NCI-H345 treated with DMSO at 0.1 percent for 48 hours (cell line): ENCODE results near the gene NHEJ1.
A peak's percentile ranks its signal among the peaks of the same experiment; 100 is the strongest.

Experiments used
- DNase-seq: peaks from one replicate; lab custom pipeline; 2025; ENCODE audit not compliant: unreplicated experiment; lab: John Stamatoyannopoulos, UW

Gene NHEJ1

DNA sequence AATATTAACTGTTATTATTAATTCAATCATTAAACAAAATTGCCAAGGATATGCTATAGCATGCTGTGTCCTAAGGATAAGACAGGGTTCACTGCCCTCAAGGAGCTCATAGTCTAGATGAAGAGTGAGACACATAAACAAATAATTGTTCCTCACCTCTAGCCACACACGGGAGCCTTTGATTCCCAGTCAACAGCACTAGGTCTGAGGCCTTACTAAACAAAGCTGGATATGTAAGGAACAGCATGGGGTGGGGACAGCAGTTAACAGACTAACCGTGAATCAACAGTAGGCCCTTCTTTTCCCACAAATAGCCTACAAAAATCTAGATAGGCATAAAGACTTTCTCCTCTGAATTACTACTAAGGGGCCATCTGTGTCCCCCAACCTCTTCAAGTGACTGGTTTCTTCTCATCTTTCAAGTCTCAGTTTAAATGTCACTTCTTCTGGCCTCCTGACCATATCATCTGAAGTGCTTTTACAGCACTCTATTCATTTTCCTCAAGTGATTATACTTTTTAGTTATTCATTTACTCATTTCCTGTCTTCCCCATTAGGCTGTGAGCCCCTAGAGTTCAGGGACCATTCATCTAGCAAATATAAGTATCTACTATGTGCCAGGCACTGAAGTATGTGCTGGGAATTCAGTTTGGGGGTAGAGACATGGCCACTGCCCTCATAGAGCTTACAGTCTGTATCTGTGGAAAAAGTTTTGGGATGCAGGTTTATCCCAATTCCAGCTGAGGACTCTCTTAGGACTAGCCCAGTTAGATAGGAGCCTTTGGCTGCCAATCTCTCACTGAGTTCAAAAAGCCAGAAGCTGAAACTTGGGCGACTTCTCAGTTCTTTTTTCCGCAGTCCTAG lies 69.9 kb downstream of the NHEJ1 start:
- DNase-seq: no peak

DNA sequence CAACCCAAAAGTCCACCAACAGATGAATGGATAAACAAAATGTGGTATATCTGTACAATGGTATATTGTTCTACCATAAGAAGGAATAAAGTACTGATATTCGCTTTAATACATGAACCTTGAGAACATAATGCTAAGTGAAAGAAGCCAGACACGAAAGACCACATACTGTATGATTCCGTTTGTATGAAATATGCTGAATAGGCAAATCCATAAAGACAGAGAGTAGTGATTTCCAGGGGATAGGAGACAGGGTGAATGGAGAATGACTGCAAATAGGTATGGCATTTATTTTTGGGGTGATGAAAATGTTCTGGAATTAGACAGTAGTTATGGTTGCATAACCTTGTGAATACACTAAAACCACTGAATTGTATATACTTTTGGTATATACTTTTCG lies 71.3 kb downstream of the NHEJ1 start:
- no peak for DNase-seq

DNA sequence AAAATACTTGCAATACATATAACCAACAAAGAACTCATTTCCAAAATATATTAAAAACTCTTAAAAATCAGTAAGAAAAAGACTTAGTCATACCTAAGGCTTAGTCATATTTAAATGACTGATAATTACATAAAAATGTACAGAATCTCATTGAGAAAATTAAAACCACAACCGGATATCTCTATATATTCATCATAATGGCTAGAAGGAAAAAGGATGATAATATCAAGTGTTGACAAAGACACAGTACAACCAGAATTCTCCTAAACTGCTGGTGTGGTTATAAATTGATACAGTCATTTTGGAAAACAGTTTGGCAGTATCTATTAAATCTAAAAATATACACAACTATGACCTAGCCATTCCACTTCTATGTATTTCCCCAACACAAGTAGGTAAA lies 72.8 kb downstream of the NHEJ1 start:
- DNase-seq: no peak

DNA sequence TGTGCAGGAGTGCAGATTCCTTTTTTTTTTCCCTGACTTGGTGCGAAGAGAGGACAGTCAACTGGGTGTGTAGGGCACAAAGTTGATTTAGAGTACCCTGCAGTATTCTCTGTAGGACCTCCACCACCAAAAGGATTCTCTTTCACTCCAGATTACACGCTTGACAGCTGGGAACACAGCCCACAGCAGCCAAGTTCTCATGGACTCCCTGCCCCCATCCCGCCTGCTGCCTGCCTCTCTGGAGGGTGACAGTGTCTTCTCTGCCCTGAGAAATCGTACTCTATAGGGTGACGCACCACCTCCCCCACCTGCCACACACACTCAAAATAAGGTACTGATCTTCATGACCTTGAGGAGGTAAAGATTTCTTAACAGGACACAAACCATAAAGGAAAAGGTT lies 73.3 kb downstream of the NHEJ1 start:
- DNase-seq: no peak

DNA sequence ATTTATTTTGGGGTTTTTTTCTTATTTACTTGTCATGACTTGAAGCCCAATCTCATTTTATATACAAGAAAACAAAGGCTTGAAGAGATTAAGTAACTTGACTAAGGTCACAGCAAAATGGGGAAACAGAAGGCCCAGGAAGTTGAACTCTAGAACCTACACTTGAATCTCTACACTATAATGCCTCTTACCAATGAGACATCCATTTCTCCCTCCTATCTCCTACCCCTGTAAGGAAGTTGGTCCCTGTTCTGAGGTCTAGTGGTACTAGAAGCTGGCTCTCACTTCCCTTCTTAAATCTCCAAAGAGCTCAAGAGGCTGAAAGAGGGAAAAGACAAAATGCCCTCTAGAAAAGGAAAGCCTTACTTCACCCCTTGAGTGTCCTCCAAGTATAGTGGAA lies 74.4 kb downstream of the NHEJ1 start:
- DNase-seq: no peak

DNA sequence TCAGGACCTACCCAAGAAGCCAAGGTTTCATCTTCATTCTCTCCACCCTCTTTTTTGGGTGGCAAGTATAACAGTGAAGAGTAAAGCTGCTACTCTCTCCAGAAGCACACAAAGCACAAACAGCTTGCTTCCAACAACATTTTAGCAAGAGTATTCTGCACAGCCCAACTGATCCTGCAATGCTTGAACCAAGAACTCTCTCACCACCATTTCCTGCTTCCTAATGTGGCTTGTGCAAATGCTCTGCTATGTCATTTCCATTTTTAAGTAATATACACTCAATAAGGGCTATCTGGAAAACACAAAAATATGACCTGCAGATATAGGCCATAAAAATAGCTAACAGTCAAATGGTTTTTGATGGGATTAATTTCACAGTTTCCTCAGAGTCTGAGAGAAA lies 75.8 kb downstream of the NHEJ1 start:
- no peak for DNase-seq

DNA sequence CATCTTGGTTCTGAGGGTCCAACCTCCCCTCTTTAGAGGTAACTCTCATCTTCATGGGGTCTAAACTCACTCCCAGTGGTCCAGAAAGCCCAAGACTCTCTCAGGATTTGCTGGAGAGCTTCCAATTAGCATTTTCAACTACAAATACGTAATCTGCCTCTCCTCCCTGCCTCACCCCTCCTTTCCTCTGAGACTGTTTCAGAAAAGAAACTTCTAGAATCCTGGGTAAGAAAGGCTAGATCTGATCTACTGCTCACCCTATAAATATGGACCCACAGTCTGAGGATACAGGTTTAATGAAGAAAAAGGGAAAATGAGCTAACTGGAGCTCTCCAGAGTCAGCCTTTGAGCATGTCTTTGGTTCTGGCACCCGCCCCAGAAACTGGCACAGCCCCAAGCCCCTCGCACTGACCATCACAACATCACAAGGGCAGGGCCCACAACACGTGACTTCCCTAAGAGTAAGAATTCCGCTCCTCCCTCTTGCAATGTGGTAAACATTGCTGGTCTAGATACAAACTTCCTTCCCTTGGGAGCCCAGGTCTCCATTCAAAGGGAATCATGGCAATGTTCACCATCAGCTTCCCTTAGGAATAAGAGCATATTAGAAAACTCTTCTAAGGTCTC lies 78.2 kb downstream of the NHEJ1 start:
- DNase-seq: no peak

DNA sequence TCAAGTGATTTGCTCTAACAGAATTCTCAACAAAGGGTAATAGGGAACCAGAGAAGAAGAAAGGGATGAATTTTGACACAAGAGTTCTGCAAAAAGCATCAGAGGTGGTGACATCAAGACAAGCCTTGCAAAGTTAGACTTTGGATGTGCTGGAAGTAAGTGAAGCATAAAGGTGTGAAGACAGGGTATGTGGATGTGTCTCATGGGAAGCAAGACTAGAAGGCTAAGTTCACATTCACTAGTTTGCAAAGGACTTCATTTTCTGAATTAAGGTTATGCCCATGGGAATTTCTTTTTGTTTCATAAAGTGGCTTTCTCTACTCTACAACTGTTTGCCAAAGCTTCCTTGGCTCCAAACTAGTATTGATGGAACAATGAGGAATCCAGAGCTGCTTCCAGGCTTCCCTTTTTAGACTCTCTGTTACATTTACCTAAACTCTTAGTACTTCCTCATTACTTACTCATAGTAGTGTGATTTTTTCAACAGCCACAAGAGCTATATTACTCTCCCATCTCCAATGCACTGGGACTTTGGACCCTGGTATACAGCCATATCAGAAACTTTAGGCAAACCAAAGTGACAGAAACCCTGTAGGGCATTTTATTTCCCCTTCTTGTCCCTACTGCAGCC lies 78.8 kb downstream of the NHEJ1 start:
- no peak for DNase-seq

DNA sequence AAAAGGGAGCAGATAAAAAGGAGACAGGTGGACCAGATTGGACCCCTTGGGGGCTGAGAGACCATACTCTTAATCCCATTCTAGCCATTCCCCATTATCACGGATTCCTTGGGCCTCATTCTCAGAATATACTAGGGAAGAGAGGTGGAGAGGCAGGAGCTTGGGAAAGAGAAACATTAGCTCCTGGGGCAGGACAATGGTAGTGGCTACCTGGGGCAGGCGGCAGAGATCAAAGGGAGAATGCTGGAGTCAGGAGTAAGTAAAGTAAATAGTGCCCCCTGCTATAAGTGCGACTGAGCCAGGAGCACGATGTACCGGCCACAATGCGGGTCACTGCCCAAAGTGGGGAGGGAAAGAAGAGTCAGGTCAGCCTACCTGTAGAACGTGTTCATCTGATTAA lies 79.5 kb downstream of the NHEJ1 start:
- no peak for DNase-seq

DNA sequence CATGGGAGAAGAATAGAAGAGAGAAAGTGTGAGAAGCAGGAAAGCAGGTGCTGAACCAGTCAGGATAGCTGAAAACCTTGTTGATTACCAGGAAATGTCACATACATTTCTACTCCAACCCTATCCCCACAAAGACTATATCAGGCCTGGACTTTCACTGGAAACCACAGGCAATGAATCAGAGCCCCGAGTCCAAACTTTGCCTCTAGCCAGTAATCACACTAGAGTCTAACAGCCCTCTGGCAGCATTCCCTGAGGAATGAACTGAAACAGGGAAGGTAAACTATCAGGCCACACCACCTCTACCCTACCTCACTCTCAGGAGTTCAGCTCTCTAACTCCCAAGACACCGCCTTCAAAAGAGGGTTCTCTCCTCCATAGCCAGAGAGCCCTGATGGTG lies 81.2 kb downstream of the NHEJ1 start:
- DNase-seq: no peak

DNA sequence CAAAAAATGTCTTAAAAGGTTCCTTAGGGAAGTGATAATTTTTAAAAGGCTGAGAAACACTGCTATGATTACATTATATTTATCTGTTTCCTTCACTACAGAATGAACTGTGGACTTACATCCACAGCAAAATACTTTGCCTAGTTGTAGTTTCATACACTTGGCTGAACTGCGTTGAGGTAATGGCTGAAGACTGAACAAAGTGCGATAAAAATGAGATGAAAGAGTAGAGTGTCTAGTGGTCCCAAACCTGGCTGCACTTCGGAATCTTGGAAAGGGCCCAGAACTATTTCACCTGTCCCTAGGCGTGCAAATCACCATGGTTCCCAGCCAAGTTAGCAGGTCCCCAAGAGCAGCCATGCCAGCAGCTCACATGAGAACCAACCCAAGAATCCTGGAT lies 81.7 kb downstream of the NHEJ1 start:
- DNase-seq: no peak

DNA sequence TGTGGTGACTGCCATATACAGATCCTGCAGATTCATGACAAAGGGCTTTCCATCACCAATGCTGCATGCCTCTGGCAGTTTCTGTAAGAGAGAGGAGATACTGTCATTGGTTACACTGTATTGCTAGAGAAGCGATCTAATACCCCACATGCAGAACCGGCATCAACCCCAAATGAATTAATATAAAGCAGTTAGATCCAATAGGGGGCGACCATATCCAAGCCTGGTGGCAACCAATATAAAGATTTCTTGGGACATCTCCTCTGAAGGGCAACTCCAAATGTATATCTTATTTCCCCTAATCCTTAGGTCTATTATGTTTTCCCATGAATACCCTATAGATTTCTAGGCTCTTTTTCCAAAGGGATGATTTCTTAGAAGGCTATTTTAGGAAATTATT lies 82.5 kb downstream of the NHEJ1 start:
- DNase-seq: no peak

DNA sequence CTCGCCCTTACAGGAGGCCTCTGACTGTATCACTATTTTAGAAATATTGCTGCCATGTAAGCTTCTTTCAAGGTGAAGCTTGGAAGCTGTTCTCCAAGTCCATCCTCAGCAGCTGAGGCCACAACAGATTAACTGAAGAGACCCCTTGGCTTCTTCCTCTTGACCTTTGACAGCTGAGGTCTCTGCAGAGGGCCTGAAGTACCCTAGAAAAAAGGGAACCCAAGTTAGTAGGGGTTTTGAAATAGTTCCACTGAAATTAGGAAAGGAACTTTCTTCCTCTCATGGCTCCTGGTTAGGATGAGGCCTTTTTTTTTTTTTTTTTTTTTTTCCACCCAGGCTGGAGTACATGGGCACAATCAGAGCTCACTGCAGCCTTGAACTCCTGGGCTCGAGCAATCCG lies 84.4 kb downstream of the NHEJ1 start:
- DNase-seq: no peak

DNA sequence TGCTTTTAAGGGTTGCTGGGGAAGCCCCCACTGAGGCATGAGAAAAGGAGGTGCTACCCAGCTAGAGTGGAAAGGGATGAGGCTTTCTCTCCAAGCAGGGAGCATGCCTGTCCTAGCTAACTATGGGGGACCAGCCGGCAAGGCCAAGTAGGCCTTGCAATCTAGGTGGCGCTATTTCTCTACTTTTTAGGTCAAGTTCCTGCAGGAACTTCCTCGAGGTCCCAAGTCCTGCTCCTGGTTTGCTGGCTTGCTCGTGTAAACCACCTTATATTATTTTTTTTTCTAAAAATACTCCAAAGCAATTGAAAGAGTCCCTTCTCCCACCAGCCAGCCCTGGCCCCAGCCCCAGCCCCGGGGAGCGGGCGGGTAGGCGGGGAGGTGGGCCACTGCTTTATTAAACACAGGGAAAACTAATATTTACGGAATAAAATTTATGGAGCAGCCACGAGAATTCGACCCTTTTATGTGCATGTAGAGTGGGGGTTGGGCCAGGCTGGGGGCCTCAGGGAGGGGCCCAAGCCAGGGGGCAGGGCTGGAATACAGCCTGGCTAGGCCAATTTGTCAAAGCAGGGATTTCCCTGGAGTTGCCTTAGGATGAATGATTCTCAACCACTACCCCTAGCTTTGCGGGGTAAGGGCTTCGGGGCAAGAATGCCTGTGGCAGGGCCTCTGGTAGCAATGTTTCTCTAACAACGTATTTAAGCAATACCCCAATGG lies 87.0 kb downstream of the NHEJ1 start:
- DNase-seq: peak; percentile 10

DNA sequence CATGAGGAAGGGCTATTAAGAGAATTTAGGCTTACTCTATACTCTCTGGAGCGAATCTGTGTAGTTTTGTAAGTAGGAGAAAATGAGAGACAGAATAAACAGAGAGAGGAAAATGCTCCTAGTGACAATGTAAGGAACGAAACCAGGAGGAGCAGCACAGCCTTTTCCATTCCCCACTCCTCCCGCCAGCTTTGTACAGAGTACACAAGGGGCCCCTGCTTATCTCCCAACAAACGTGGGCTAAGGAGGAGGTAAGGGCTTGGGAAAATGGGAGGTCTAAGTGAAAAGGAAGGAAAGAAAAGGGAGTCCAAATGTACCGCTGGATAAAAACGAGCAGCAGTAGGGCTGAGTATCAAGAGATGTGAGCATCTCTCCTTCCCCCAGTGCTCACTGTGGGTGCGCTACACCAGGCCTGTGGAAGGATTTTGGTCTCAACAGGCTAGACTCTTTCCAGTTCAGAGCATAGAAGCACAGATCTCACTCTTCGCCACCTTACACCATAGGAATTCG lies 87.8 kb downstream of the NHEJ1 start:
- no peak for DNase-seq

DNA sequence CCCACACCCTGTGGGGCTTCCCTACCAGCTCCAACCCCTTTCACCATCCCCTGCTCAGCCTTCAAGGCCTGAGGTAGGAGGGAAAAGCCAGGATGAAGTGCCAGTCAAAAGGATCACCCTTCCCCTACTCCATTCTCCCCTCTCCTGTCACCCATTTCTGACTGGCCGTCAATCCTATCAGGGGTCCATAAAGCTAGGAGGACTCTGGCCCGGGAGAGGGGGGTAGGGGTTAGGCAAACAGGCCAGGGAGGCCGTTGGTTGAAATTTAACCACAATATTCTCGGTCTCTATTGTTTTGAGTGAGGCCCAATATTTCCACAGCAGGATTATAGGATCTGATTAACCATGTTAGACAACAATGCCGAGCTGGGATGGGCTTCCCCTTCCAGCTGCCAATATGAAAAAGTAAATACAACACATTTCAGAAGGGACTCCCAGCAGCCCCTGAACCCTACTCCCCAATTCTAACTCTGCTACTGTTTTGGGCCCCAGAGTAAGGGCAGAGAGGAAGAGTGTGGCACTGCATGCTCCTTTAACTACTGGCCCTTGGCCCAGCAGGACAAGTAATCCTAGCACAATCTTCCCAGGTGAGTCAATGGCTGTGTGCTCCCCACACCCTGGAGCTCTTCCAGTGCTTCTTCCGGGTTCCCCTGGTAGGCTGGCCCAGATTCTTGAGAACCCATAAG lies 89.3 kb downstream of the NHEJ1 start:
- DNase-seq: no peak

DNA sequence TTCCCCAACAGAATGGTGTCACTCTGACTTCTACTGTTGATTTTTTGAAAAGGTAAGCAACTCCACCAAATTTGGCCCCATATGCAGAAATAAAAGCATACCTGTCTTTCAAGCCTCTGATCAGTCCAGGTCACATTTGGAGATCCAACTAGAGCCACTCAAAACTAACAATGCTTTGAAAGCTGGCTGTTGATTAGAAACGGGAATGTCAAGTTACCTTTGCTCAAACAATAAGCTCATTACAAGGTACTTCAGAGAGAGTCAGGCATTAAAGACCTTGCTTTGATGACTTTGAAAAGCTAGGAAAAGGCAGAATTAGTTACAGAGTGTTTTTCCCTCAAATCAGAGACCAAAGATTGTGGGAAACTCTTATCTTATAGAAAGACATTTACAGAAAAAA lies 95.1 kb downstream of the NHEJ1 start:
- no peak for DNase-seq

DNA sequence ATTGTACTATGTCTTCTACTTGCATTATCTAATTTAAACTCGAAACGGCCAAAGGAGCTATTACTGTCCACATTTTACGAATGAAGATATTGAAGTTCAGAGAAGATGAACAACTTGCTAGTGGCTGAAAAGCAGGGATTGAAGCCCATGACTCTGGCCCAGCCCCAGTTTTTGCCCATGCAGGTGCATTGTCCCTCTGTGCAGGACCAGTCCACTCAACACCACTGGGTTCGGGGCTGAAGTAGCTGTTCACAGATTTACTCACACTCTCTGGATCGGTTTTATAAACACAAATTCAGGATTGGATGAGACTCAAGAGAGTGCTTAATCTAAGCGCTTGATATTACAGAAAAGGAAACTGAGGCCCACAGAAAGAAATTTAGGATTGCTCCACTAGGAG lies 98.5 kb downstream of the NHEJ1 start:
- no peak for DNase-seq

DNA sequence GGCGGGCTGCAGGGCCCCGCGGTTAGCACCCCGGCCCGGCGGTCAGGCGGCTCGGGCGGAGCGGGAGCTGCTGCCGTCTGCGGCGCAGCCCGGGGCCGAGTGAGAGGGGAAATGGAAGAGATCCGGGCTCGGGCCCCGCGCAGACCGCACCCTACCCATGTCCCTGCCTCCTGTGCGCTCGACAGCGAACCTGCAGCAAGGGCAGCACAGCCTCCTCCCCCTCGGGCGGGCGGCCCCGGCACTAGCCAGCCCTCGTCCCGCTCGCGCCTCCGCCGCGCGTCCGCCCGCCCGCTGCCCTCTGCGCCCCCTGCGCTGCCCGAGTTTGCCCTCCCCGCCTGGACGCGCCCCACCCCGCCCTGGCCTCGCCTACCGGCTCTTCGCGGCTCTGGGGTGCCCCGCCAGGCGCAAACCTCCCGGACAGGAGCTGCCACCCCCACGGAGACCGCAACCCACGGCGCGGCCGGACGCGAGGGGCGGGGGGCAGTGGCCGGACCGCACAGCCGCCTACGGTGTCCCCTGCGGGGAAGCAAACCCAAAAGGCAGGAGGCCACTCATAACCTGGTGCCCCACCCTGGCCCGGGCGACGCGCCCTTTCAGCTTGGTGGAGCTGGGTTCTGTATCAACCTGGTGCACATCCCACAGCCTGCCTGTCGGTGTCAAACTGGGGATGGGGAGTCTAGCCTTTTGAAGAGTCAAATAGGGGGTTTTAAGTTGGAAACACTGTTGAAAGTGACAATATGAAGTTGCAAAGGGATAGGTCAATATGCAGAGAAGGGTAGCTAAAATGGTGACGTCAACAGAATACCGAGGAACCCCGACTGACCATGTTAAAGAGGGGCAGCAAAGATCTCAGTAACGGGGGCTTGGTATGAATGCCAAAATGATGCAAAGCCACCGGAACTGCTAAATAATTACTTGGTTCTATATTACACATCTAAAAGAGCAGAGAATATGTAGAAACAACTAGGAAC lies 99.5 kb downstream of the NHEJ1 start, which contains the start of gene IHH:
Gene IHH (minus strand): TSS at position 101 of the 971 bp plus-strand sequence. CDS start 454 bp downstream, outside the sequence.
- DNase-seq: no peak
